SK-N-SH treated with all-trans-retinoic acid at 6 μM for 48 hours (cell line): ENCODE results near the gene VDAC1.

Experiments
- ATAC-seq: fragments of 200-7000 bp; cut with Tn5 transposase; 3 replicates; pipeline ENCODE4 v1.9.1; 2020; ENCODE audit warnings: mild to moderate bottlenecking, moderate library complexity
- ARNTL ChIP-seq: fragments of 450-650 bp; formaldehyde crosslinking; IDR thresholded peaks from 2 replicates; pipeline ENCODE4 v1.5.0; 2020; ENCODE audit warnings: low read depth, mild to moderate bottlenecking, moderate library complexity, borderline replicate concordance
- BACH2 ChIP-seq: fragments of 250-450 bp; sonication (Bioruptor Pico); IDR thresholded peaks from 2 replicates; pipeline ENCODE4 v1.9.0; 2021; ENCODE audit warnings: mild to moderate bottlenecking, borderline replicate concordance
- CSDC2 ChIP-seq: fragments of 250-450 bp; sonication (Bioruptor Pico); IDR thresholded peaks from 2 replicates; pipeline ENCODE4 v1.5.0; 2020; ENCODE audit warnings: mild to moderate bottlenecking, moderate library complexity
- GLIS3 ChIP-seq: fragments of 250-450 bp; sonication (Bioruptor Pico); IDR thresholded peaks from 2 replicates; pipeline ENCODE4 v1.5.0; 2020; ENCODE audit warnings: mild to moderate bottlenecking, moderate library complexity
- ISL1 ChIP-seq: fragments of 250-450 bp; sonication (Bioruptor Pico); IDR thresholded peaks from 2 replicates; pipeline ENCODE4 v2.1.2; 2022; ENCODE audit warnings: mild to moderate bottlenecking, moderate library complexity
- OSR1 ChIP-seq: fragments of 250-450 bp; sonication (Bioruptor Pico); IDR thresholded peaks from 2 replicates; pipeline ENCODE4 v1.8.0; 2022; ENCODE audit warnings: moderate library complexity, mild to moderate bottlenecking, inconsistent platforms
- PPARA ChIP-seq: fragments of 250-450 bp; sonication (Bioruptor Pico); IDR thresholded peaks from 2 replicates; pipeline ENCODE4 v1.5.0; 2020; ENCODE audit warnings: mild to moderate bottlenecking, borderline replicate concordance
- RARB ChIP-seq: fragments of 250-450 bp; sonication (Bioruptor Pico); IDR thresholded peaks from 2 replicates; pipeline ENCODE4 v1.8.0; 2021; ENCODE audit warnings: mild to moderate bottlenecking, moderate library complexity
- SNAI2 ChIP-seq: fragments of 250-450 bp; sonication (Bioruptor Pico); IDR thresholded peaks from 2 replicates; pipeline ENCODE4 v1.5.0; 2020; ENCODE audit warnings: mild to moderate bottlenecking, moderate library complexity
- TCF4 ChIP-seq: fragments of 250-450 bp; sonication (Bioruptor Pico); IDR thresholded peaks from 2 replicates; pipeline ENCODE4 v1.8.0; 2021; ENCODE audit warnings: mild to moderate bottlenecking, moderate library complexity, borderline replicate concordance
- TOX ChIP-seq: fragments of 250-450 bp; sonication (Bioruptor Pico); IDR thresholded peaks from 2 replicates; pipeline ENCODE4 v1.8.0; 2021; ENCODE audit warnings: mild to moderate bottlenecking, moderate library complexity, borderline replicate concordance
- TSHZ2 ChIP-seq: fragments of 250-450 bp; sonication (Bioruptor Pico); IDR thresholded peaks from 2 replicates; pipeline ENCODE4 v1.5.0; 2020; ENCODE audit warnings: mild to moderate bottlenecking, moderate library complexity
- ZC3H10 ChIP-seq: fragments of 250-450 bp; sonication (Bioruptor Pico); IDR thresholded peaks from 2 replicates; pipeline ENCODE4 v1.5.1; 2021; ENCODE audit warnings: mild to moderate bottlenecking, moderate library complexity
- ZFP30 ChIP-seq: fragments of 450-650 bp; formaldehyde crosslinking; IDR thresholded peaks from 2 replicates; pipeline ENCODE4 v1.5.0; 2022; ENCODE audit warnings: mild to moderate bottlenecking, moderate library complexity
- ZNF70 ChIP-seq: fragments of 450-650 bp; formaldehyde crosslinking; IDR thresholded peaks from 2 replicates; pipeline ENCODE4 v1.5.0; 2020; ENCODE audit warnings: mild to moderate bottlenecking, moderate library complexity
- ZNF8 ChIP-seq: fragments of 450-650 bp; formaldehyde crosslinking; IDR thresholded peaks from 2 replicates; pipeline ENCODE4 v1.5.0; 2020; ENCODE audit warnings: mild to moderate bottlenecking, moderate library complexity
- TF ChIP-seq, protein P1 (sequence below): fragments of 250-450 bp; sonication (Bioruptor Pico); IDR thresholded peaks from 2 replicates; pipeline ENCODE4 v1.8.0; 2021; ENCODE audit warnings: low read depth, mild to moderate bottlenecking, moderate library complexity, borderline replicate concordance
- TF ChIP-seq, protein P2 (sequence below): fragments of 250-450 bp; sonication (Bioruptor Pico); IDR thresholded peaks from 2 replicates; pipeline ENCODE4 v1.8.0; 2020; ENCODE audit warnings: mild to moderate bottlenecking, moderate library complexity, borderline replicate concordance
- TF ChIP-seq, protein P3 (sequence below): fragments of 250-450 bp; sonication (Bioruptor Pico); IDR thresholded peaks from 2 replicates; pipeline ENCODE4 v1.5.1; 2021; ENCODE audit warnings: mild to moderate bottlenecking, moderate library complexity
- TF ChIP-seq, protein P4 (sequence below): fragments of 250-450 bp; sonication (Bioruptor Pico); IDR thresholded peaks from 2 replicates; pipeline ENCODE4 v1.5.1; 2020; ENCODE audit warnings: low read depth, mild to moderate bottlenecking, moderate library complexity

The VDAC1 gene

DNA sequence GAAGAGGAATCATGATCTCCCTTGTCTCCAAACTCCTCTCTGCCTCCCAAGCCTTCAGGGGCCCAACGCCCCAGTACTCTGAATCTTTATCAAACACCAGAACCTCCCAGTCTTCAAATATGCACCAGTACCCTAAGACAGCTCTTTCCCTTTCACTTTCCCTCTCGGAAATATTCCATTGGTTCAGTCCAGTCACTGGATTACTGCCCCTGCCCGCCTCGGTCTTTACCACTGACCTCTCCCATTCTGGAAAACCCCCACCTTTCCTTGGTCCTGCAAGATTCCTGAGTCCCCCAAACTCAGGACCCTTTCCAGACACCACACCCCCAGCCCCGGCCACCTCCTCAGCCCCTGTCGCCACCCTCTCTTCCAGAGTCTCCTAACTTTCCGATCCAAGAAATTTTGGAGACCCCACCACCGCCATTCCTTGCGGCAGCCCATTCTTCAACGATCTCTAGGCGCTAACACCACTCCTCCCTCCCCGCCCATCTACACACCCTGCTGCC, 37.0 kb downstream of the VDAC1 start:
- TF ChIP-seq GLIS3 (CRISPR knock-in tag) (no peak), OSR1 (CRISPR knock-in tag) (no peak), CSDC2 (CRISPR knock-in tag) (no peak), BACH2 (CRISPR knock-in tag) (no peak), ZNF70 (CRISPR knock-in tag) (no peak), ZC3H10 (CRISPR knock-in tag) (no peak), RARB (CRISPR knock-in tag) (no peak)
- TF ChIP-seq, protein P1, sequence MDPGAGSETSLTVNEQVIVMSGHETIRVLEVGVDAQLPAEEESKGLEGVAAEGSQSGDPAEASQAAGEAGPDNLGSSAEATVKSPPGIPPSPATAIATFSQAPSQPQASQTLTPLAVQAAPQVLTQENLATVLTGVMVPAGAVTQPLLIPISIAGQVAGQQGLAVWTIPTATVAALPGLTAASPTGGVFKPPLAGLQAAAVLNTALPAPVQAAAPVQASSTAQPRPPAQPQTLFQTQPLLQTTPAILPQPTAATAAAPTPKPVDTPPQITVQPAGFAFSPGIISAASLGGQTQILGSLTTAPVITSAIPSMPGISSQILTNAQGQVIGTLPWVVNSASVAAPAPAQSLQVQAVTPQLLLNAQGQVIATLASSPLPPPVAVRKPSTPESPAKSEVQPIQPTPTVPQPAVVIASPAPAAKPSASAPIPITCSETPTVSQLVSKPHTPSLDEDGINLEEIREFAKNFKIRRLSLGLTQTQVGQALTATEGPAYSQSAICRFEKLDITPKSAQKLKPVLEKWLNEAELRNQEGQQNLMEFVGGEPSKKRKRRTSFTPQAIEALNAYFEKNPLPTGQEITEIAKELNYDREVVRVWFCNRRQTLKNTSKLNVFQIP (CRISPR knock-in tag), result no peak
- TF ChIP-seq, protein P2, sequence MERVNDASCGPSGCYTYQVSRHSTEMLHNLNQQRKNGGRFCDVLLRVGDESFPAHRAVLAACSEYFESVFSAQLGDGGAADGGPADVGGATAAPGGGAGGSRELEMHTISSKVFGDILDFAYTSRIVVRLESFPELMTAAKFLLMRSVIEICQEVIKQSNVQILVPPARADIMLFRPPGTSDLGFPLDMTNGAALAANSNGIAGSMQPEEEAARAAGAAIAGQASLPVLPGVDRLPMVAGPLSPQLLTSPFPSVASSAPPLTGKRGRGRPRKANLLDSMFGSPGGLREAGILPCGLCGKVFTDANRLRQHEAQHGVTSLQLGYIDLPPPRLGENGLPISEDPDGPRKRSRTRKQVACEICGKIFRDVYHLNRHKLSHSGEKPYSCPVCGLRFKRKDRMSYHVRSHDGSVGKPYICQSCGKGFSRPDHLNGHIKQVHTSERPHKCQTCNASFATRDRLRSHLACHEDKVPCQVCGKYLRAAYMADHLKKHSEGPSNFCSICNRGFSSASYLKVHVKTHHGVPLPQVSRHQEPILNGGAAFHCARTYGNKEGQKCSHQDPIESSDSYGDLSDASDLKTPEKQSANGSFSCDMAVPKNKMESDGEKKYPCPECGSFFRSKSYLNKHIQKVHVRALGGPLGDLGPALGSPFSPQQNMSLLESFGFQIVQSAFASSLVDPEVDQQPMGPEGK (CRISPR knock-in tag), result no peak
- ATAC-seq, result peak; percentile 53

DNA sequence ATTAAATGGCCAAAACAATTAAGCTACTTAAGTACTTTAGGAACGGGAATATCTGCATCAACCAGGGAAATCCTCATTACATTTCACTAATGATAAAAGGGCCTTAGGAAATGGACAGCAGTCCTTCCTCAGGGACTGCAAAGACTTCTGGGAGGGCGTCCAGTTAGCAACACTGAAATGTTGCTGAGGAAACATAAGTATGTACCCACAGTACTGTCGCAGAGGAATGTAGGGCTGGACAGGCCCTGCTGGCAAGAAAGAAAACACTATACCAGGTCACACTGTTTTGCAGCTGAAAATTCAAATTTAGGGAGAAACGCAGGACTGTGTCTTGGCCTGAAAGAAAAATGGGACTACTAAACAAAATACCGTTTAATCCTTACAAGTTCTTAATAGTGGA, 37.7 kb downstream of the VDAC1 start:
- no peak for ATAC-seq
- TF ChIP-seq SNAI2 (CRISPR knock-in tag) (no peak), TOX (CRISPR knock-in tag) (no peak), CSDC2 (CRISPR knock-in tag) (no peak), ISL1 (no peak), TSHZ2 (CRISPR knock-in tag) (no peak), ZFP30 (CRISPR knock-in tag) (no peak), TCF4 (CRISPR knock-in tag) (no peak), ZNF8 (no peak), GLIS3 (CRISPR knock-in tag) (no peak), RARB (CRISPR knock-in tag) (no peak), ZNF70 (CRISPR knock-in tag) (no peak), ZC3H10 (CRISPR knock-in tag) (no peak), PPARA (CRISPR knock-in tag) (no peak), ARNTL (CRISPR knock-in tag) (no peak)
- TF ChIP-seq, protein P3, sequence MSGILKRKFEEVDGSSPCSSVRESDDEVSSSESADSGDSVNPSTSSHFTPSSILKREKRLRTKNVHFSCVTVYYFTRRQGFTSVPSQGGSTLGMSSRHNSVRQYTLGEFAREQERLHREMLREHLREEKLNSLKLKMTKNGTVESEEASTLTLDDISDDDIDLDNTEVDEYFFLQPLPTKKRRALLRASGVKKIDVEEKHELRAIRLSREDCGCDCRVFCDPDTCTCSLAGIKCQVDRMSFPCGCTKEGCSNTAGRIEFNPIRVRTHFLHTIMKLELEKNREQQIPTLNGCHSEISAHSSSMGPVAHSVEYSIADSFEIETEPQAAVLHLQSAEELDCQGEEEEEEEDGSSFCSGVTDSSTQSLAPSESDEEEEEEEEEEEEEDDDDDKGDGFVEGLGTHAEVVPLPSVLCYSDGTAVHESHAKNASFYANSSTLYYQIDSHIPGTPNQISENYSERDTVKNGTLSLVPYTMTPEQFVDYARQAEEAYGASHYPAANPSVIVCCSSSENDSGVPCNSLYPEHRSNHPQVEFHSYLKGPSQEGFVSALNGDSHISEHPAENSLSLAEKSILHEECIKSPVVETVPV (CRISPR knock-in tag), result no peak
- TF ChIP-seq, protein P2 (CRISPR knock-in tag), result no peak
- TF ChIP-seq, protein P4, sequence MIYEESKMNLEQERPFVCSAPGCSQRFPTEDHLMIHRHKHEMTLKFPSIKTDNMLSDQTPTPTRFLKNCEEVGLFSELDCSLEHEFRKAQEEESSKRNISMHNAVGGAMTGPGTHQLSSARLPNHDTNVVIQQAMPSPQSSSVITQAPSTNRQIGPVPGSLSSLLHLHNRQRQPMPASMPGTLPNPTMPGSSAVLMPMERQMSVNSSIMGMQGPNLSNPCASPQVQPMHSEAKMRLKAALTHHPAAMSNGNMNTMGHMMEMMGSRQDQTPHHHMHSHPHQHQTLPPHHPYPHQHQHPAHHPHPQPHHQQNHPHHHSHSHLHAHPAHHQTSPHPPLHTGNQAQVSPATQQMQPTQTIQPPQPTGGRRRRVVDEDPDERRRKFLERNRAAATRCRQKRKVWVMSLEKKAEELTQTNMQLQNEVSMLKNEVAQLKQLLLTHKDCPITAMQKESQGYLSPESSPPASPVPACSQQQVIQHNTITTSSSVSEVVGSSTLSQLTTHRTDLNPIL, result no peak
- TF ChIP-seq, protein P1 (CRISPR knock-in tag), result no peak
